Measurements from ENCODE around the gene C11orf24. TPM values are rescaled to one million over a fixed set of nuclear protein-coding genes. Genes with fewer than 3 reads are reported as not detected.

Gene C11orf24
- polyA plus RNA-seq, 1 of the 3 experiments (the other 2 are of a cell fraction), result 50.9 TPM

DNA sequence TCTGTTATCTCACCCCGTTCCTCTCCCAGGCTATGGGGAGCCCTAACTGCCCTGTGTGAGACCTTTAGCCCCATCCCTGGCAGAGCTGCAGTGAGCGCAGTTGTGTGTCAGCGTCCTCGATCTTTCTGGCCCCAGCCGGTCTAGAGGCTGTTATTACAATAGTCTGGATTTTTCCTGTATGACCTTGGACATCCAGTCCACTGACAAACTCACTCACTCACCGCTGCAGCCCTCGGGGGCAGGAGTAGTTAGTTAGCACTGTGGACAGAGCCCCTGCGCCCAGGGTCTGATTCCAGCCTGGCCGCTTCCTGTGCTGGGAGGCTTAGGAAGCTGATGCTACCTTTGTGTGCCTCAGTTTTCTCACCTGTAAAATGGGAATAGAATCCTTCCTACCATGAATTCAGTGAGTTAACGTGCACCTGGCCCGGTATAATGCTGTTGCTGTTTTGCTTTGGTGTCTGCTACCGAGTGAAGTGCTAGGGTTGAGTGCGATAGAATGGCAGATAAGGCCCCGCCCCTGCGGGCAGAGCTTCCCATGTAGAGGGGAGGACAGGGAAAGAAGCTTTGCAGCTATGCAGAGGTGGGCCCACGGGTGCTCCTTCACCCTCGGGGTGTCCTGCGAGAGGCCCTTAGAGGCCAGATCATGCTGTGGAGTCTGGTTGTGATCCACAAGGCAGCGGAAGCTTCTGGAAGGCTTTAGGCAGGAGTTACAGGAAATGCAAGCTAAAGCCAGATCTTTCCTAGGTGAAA lies 43.6 kb upstream of the C11orf24 start:
- WGBS (ENCODE audit: low lambda C conversion rate), result 86% methylated on average over 14 of the region's 19 CpGs
- no peaks in the 10 kb centered on the region for H3K36me3 ChIP-seq (replicated peaks in 1 of 2; ENCODE audit: control insufficient read depth in 1 of 2, insufficient read depth in 2 of 2, low read length in 1 of 2)
- H3K4me3 ChIP-seq (ENCODE audit: low read depth in 2 of 2, low read length in 1 of 2), result peak overlapping the region; percentile 67 to 75
- peak overlapping the region; percentile 63 to 79 for H3K27ac ChIP-seq (ENCODE audit: low read depth in 2 of 2, low read length in 1 of 2)
- peak overlapping the region; percentile 61; the same call in 1 of the 2 replicates for H3K9ac ChIP-seq
- ChIA-PET CTCF (interaction anchor here (0.6 to 2.8 kb wide), 8 partner anchors 13 to 810 kb away, joined by 3 to 24 read pairs (median 5); no protein-coding TSS in a partner anchor), POLR2A (interaction anchor here (1.0 to 2.7 kb wide), 3 partner anchors 16 to 59 kb away, joined by 3 to 15 read pairs (median 4); partner anchors contain the start of gene C11orf24)
- H4K20me1 ChIP-seq (ENCODE audit: insufficient read depth), result peaks cover 14% of the 10 kb centered on the region
- H3K9me2 ChIP-seq, result no peaks in the 10 kb centered on the region
- TF ChIP-seq RXRA (IDR thresholded peaks at IDR 0.05; ENCODE audit: borderline replicate concordance, low read depth) (no peak), RCOR1 (IDR thresholded peaks at IDR 0.05; ENCODE audit: low read length) (peak; percentile 12; the same call in 1 of the 2 replicates)
- TF ChIP-seq, protein P1, sequence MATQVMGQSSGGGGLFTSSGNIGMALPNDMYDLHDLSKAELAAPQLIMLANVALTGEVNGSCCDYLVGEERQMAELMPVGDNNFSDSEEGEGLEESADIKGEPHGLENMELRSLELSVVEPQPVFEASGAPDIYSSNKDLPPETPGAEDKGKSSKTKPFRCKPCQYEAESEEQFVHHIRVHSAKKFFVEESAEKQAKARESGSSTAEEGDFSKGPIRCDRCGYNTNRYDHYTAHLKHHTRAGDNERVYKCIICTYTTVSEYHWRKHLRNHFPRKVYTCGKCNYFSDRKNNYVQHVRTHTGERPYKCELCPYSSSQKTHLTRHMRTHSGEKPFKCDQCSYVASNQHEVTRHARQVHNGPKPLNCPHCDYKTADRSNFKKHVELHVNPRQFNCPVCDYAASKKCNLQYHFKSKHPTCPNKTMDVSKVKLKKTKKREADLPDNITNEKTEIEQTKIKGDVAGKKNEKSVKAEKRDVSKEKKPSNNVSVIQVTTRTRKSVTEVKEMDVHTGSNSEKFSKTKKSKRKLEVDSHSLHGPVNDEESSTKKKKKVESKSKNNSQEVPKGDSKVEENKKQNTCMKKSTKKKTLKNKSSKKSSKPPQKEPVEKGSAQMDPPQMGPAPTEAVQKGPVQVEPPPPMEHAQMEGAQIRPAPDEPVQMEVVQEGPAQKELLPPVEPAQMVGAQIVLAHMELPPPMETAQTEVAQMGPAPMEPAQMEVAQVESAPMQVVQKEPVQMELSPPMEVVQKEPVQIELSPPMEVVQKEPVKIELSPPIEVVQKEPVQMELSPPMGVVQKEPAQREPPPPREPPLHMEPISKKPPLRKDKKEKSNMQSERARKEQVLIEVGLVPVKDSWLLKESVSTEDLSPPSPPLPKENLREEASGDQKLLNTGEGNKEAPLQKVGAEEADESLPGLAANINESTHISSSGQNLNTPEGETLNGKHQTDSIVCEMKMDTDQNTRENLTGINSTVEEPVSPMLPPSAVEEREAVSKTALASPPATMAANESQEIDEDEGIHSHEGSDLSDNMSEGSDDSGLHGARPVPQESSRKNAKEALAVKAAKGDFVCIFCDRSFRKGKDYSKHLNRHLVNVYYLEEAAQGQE (IDR thresholded peaks at IDR 0.05; ENCODE audit: low read depth, low read length), result peak; percentile 77; the same call in 1 of the 2 replicates
- H2AFZ ChIP-seq (ENCODE audit: low read depth), result no peak overlapping the region
- H3F3A ChIP-seq (replicated peaks; ENCODE audit: insufficient read depth), result peaks cover 19% of the 10 kb centered on the region
- DNase-seq, result peak; percentile 57
- H3K79me2 ChIP-seq (ENCODE audit: insufficient read depth), result peaks cover 68% of the 10 kb centered on the region
- H3K9me3 ChIP-seq, result no peaks in the 10 kb centered on the region
- H3K27me3 ChIP-seq (ENCODE audit: insufficient read depth), result no peaks in the 10 kb centered on the region
- peak overlapping the region; percentile 90 for H3K4me2 ChIP-seq
- H3K4me1 ChIP-seq (ENCODE audit: control insufficient read depth in 1 of 2, insufficient read depth in 2 of 2, low read depth in 1 of 2, low read length in 1 of 2), result peaks cover 19 to 31% of the 10 kb centered on the region in 2 experiments; a peak in 2 of 4 replicates

DNA sequence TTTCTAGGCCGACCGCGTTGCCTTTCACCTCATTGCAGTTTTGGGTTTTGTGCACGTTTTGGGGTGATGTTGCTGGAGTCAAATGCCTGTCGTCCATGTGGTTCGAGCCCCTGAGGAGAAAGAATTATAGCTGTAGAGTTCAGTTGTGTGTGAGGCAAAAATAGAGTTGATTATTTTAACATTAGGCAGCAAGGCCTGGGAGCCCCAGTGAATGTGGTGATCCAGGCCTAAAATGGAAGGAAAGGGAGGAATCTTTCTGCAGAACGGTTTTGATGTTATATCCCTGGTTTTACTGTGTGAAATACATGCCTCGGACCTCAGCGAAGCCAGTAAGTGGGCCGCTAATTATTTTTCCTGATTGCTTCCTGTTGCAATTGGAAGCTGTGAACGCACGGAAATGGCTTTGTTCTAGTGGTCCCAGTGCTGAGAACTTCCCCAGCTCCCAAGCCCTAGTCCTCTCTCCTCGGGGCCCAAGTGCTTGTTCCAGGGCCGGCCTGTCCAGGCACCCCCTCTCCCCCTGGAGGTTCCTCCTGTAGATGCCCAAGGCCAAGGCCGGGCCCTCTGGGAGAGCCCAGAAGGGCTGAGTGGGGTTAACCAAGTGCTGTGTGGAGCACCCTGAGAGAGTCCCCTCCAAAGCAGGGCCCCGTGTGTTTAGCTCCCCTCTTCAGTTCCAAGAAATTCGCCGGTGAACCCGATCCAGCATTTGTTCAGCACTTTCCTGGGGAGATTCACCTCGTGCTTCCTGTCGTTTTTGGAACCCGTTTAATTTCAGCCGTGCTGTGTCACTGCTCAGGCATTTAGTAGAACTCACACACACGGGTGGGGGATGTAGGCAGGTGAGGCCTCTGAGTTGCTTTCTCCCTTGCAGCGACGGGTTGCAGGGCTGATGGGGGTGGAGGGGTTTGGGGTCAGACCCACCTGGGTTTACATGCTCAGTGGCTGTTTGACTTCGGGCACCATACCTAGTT lies 42.7 kb upstream of the C11orf24 start:
- H3K79me2 ChIP-seq (ENCODE audit: insufficient read depth), result peaks cover 60% of the 10 kb centered on the region

More for the DNA sequence above, 42.7 kb upstream of the C11orf24 start:
- Histone ChIP-seq H3F3A (replicated peaks; ENCODE audit: insufficient read depth) (peaks cover 22% of the 10 kb centered on the region), H3K27ac (ENCODE audit: low read depth in 2 of 2, low read length in 1 of 2) (peak overlapping the region; percentile 63 to 79), H3K9me3 (no peaks in the 10 kb centered on the region), H3K4me3 (ENCODE audit: low read depth in 2 of 2, low read length in 1 of 2) (peak overlapping the region; percentile 67 to 75), H3K36me3 (replicated peaks in 1 of 2; ENCODE audit: control insufficient read depth in 1 of 2, insufficient read depth in 2 of 2, low read length in 1 of 2) (no peaks in the 10 kb centered on the region), H3K27me3 (ENCODE audit: insufficient read depth) (no peaks in the 10 kb centered on the region), H3K4me1 (ENCODE audit: control insufficient read depth in 1 of 2, insufficient read depth in 2 of 2, low read depth in 1 of 2, low read length in 1 of 2) (peaks cover 19 to 31% of the 10 kb centered on the region in 2 experiments; a peak in 2 of 4 replicates), H4K20me1 (ENCODE audit: insufficient read depth) (peaks cover 14% of the 10 kb centered on the region), H2AFZ (ENCODE audit: low read depth) (peak overlapping the region; percentile 64; the same call in 1 of the 2 replicates), H3K9ac (peak overlapping the region; percentile 61; the same call in 1 of the 2 replicates), H3K9me2 (no peaks in the 10 kb centered on the region), H3K4me2 (peak overlapping the region; percentile 90)
- ChIA-PET POLR2A (interaction anchor here (1.0 to 2.7 kb wide), 5 partner anchors 14 to 63 kb away, joined by 3 to 15 read pairs (median 4); partner anchors contain the start of gene C11orf24), CTCF (interaction anchor here (0.7 to 2.8 kb wide), 13 partner anchors 8 to 133 kb away, joined by 3 to 24 read pairs (median 4); no protein-coding TSS in a partner anchor)
- WGBS (ENCODE audit: low lambda C conversion rate), result 24% methylated on average over 24 of the region's 27 CpGs
- TF ChIP-seq, protein P2, sequence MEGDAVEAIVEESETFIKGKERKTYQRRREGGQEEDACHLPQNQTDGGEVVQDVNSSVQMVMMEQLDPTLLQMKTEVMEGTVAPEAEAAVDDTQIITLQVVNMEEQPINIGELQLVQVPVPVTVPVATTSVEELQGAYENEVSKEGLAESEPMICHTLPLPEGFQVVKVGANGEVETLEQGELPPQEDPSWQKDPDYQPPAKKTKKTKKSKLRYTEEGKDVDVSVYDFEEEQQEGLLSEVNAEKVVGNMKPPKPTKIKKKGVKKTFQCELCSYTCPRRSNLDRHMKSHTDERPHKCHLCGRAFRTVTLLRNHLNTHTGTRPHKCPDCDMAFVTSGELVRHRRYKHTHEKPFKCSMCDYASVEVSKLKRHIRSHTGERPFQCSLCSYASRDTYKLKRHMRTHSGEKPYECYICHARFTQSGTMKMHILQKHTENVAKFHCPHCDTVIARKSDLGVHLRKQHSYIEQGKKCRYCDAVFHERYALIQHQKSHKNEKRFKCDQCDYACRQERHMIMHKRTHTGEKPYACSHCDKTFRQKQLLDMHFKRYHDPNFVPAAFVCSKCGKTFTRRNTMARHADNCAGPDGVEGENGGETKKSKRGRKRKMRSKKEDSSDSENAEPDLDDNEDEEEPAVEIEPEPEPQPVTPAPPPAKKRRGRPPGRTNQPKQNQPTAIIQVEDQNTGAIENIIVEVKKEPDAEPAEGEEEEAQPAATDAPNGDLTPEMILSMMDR (IDR thresholded peaks at IDR 0.05), result peak; percentile 13; the same call in 1 of the 2 replicates
- TF ChIP-seq TCF12 (IDR thresholded peaks at IDR 0.05) (0 out of 2 replicates have a peak, but pooled peaks have one; percentile 16), ELF1 (IDR thresholded peaks at IDR 0.05) (no peak), FOSL2 (IDR thresholded peaks at IDR 0.05; ENCODE audit: borderline replicate concordance, low read depth) (peak; percentile 11; the same call in 1 of the 2 replicates)
- TF ChIP-seq, protein P3, sequence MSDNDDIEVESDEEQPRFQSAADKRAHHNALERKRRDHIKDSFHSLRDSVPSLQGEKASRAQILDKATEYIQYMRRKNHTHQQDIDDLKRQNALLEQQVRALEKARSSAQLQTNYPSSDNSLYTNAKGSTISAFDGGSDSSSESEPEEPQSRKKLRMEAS (IDR thresholded peaks at IDR 0.05; ENCODE audit: low read depth), result peak; percentile 65
- peak; percentile 63 for DNase-seq

All from SK-N-SH (cell line).